Measurements from ENCODE around the gene SLC7A6. TPM values are rescaled to one million over a fixed set of nuclear protein-coding genes. Genes with fewer than 3 reads are reported as not detected.

SLC7A6 gene
- polyA plus RNA-seq, 3 donors: 17.7 to 136 (median 21.7) TPM

DNA sequence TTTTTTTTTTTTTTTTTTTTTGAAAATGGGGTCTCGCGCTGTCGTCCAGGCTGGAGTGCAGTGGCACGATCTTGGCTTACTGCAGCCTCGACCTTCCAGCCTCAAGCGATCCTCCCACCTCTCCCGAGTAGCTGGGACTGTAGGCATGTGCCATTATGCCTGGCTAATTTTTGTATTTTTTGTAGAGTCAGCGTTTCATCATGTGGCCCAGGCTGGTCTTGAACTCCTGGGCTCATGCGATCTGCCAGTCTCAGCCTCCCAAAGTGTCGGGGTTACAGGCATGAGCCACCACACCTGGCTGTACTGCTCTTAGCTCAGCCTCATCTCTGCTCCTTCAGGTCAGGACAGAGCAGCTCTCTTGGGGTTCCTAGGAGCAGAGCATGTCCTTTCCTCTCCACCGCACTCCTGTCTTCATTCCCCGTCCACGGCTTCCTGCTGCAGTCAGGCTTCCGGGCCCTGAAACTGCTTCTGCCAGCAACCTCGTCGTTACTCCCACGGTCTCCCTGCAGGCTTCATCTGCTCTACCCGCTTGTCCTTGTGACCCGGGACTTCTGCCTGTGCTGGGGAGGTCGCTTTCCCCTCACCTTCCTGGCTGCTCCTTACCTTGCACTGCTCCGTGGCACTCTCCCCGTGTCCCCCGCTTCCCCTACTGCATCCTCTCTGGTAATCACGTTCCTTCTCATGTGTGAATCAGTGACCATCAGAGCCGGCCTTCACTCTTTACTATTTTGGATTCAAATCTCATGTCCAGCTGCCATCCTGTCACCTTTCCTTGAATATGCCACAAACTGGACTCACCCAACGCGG, 84.5 kb downstream of the SLC7A6 start:
- H3K27ac ChIP-seq (ENCODE audit: low read depth, low read length): no peak overlapping the region
- WGBS, 3 donors: 92 to 93% (median 92%) methylated on average over 25 to 27 of the region's 27 CpGs

- no peak overlapping the region for H3K27ac ChIP-seq (ENCODE audit: low read depth, low read length)
- WGBS, 3 donors: 87 to 93% (median 89%) methylated on average over 10 of the region's 10 CpGs
Observed at GRCh38 chr16:68349838-68350410, 85.6 kb downstream of the SLC7A6 start.

DNA sequence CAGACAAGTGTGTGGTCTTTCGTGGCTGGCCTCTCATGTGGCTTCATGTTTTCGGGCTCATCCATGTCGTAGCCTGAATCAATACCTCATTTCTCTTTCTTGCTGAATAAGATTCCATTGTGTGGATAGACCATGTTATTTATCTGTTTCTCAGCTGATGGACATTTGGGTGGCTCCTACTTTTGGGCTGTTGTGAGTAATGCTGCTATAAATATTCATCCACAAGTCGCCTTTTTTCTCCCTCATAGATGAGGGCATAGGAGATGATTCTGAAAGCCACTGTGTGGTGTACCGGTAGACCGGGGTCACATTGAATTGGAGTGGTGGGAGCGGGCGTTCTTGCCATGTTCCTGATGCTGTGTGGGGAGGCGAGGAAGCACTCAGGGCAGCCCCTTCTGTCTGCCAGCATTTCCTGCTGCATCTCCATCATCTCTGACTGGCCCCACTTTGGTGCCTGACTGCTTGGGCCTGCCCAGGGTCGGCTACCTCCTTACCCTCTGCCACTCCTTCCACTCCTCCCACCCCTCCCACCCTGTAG, 86.6 kb downstream of the SLC7A6 start:
- 93 to 94% (median 93%) methylated on average over 10 of the region's 10 CpGs for whole genome bisulfite sequencing, 3 donors
- no peak overlapping the region for H3K27ac ChIP-seq (ENCODE audit: low read depth, low read length)

Other genes with a start within 250 kb of the SLC7A6 start
- not detected for gene DPEP2NB, start 248.6 kb upstream of the SLC7A6 start, polyA plus RNA-seq
- 10 to 100 TPM in 1 of 3 donors, 1 to 10 TPM in 2; 4.8 to 15.5 (median 5.5) TPM for gene DDX28, start 241.3 kb upstream of the SLC7A6 start, polyA plus RNA-seq
- 1 to 10 TPM; 3.5 to 9.0 (median 8.8) TPM for gene DUS2, start 241.2 kb upstream of the SLC7A6 start, polyA plus RNA-seq
- 10 to 100 TPM in 2 of 3 donors, 1 to 10 TPM in 1; 5.9 to 12.5 (median 11.2) TPM for gene NFATC3, start 179.2 kb upstream of the SLC7A6 start, polyA plus RNA-seq
- 10 to 100 TPM in 1 of 3 donors, 1 to 10 TPM in 2; 3.0 to 23.4 (median 3.6) TPM for gene ESRP2, start 28.4 kb upstream of the SLC7A6 start, polyA plus RNA-seq
- gene PLA2G15, start 19.2 kb upstream of the SLC7A6 start, polyA plus RNA-seq: 10 to 100 TPM in 1 of 3 donors, 1 to 10 TPM in 2; 7.1 to 16.2 (median 8.4) TPM
- 1 to 10 TPM; 4.7 to 9.2 (median 5.0) TPM for gene SLC7A6OS, start 46.4 kb downstream of the SLC7A6 start, polyA plus RNA-seq
- 10 to 100 TPM; 25.3 to 58.0 (median 30.6) TPM for gene PRMT7, start 46.5 kb downstream of the SLC7A6 start, polyA plus RNA-seq
- 1 to 10 TPM in 2 of 3 donors, under 1 TPM in 1; 0.45 to 1.9 (median 1.6) TPM for gene SMPD3, start 184.0 kb downstream of the SLC7A6 start, polyA plus RNA-seq